Lung (tissue), 12 donors: ENCODE measurements around the gene LIMK2. TPM values are rescaled to one million over a fixed set of nuclear protein-coding genes. Genes with fewer than 3 reads are reported as not detected.
"Not testable (repeated sequence)": the region's sequence is repeated elsewhere in the genome, so short reads cannot be mapped to it uniquely, and the experiment has no call there.

Source experiments
- ATAC-seq: fragments of 200-7000 bp; cut with Tn5 transposase; one replicate; pipeline ENCODE4 v1.9.1; 2020; ENCODE audit warnings: moderate number of reproducible peaks; ENCODE audit not compliant: insufficient read depth, low FRiP score
- DNase-seq, 3 donors: peaks; one replicate each; pipeline ENCODE4 v3.0.0-alpha.2; 2013 to 2017
- H3K27ac ChIP-seq, 2 donors: one replicate each; pipeline ENCODE4 v1.5.1; 2013; ENCODE audit warnings: mild to moderate bottlenecking in 2 of 2, moderate library complexity in 2 of 2, control low read depth in 1 of 2, inconsistent platforms in 1 of 2, low read depth in 1 of 2, low read length in 1 of 2
- H3K27me3 ChIP-seq, 3 donors: one replicate each; pipeline ENCODE4 v1.5.1; 2013; ENCODE audit warnings: low read length in 2 of 3; ENCODE audit not compliant: control insufficient read depth in 3 of 3, insufficient read depth in 3 of 3
- H3K36me3 ChIP-seq, 4 donors: one replicate each; pipeline ENCODE4 v1.5.1; 2013; ENCODE audit warnings: low read length in 4 of 4, mild to moderate bottlenecking in 1 of 4, moderate library complexity in 1 of 4; ENCODE audit not compliant: control insufficient read depth in 4 of 4, insufficient read depth in 4 of 4
- H3K4me1 ChIP-seq, 5 donors: one replicate each; pipeline ENCODE4 v1.5.1; 2013; ENCODE audit warnings: low read length in 5 of 5, mild to moderate bottlenecking in 2 of 5, moderate library complexity in 1 of 5; ENCODE audit not compliant: control insufficient read depth in 5 of 5, insufficient read depth in 5 of 5
- H3K4me3 ChIP-seq: one replicate; pipeline ENCODE4 v1.5.1; 2013; ENCODE audit warnings: mild to moderate bottlenecking, control low read depth, moderate library complexity
- H3K9ac ChIP-seq, 2 donors: one replicate each; pipeline ENCODE4 v1.5.1; 2013; ENCODE audit warnings: low read length in 2 of 2, control low read depth in 1 of 2; ENCODE audit not compliant: insufficient read depth in 1 of 2
- H3K9me3 ChIP-seq, 4 donors: one replicate each; pipeline ENCODE4 v1.5.1; 2013; ENCODE audit warnings: low read length in 3 of 4, mild to moderate bottlenecking in 1 of 4, moderate library complexity in 1 of 4; ENCODE audit not compliant: control insufficient read depth in 4 of 4, insufficient read depth in 3 of 4
- CTCF ChIP-seq: IDR thresholded peaks from 2 replicates; pipeline ENCODE4 v1.5.1; 2012; ENCODE audit warnings: mild to moderate bottlenecking; ENCODE audit errors: control extremely low read depth, extremely low read depth
- WGBS, 2 donors: extraction: QIAGEN DNeasy Blood & Tissue Kit; methylation state at CpG; one replicate each; pipeline ENCODE4 v1.1.7; 2013; 5-methylcytosine and 5-hydroxymethylcytosine counted together
- polyA plus RNA-seq, 2 donors: library from polyadenylated mRNA; stranded (reverse); fragments of 200-250 nt; gene quantifications; one replicate each; pipeline ENCODE4 v1.2.1, GENCODE V29; 2013
- total RNA-seq, 2 donors: library from RNA; depleted of rRNA in 1 of 2; stranded (reverse); fragments of >200 nt in 1 of 2; gene quantifications; one replicate each; pipeline ENCODE4 v1.2.1, GENCODE V29; 2014 to 2021
- donor health status: control.
- donor health status: control.
- donor health status: Bipolar disorder and iron deficiency.
- donor health status: healthy.
- donor health status: DM: yes; HTN: yes; CAD: no.

The LIMK2 gene
- total and polyA plus RNA-seq, 4 donors, result 27.3 to 113 (median 81.4) TPM

- Histone ChIP-seq H3K27me3 (no peaks in the 10 kb centered on the region), H3K4me1 (peaks cover 0 to 3% (median 0%) of the 10 kb centered on the region in 5 donors), H3K36me3 (no peaks in the 10 kb centered on the region), H3K4me3 (no peak overlapping the region), H3K9me3 (no peaks in the 10 kb centered on the region), H3K27ac (no peak overlapping the region), H3K9ac (no peak overlapping the region)
- ATAC-seq (no peak), DNase-seq (no peak)
- no peak for TF ChIP-seq CTCF
These were observed 96.1 kb downstream of the LIMK2 start for GRCh38 chr22:31308181-31308580.

- Histone ChIP-seq H3K9ac (peak overlapping the region in 1 of 2 donors; percentile 36), H3K9me3 (no peaks in the 10 kb centered on the region), H3K4me1 (peaks cover 0 to 10% (median 4%) of the 10 kb centered on the region in 5 donors), H3K27ac (peak overlapping the region in 1 of 2 donors; percentile 90), H3K36me3 (no peaks in the 10 kb centered on the region), H3K4me3 (no peak overlapping the region), H3K27me3 (no peaks in the 10 kb centered on the region)
- DNase-seq (peak; percentile 88 to 94 (median 90)), ATAC-seq (peak; percentile 95)
- TF ChIP-seq CTCF, result peak; percentile 68
- WGBS, 2 donors, result 27 to 38% methylated on average over 6 of the region's 6 CpGs
These were observed 101.5 kb downstream of the LIMK2 start for GRCh38 chr22:31313366-31314147.

GRCh38 chr22:31314220-31314619 is 102.1 kb downstream of the LIMK2 start:
- H3K9ac ChIP-seq, DNase-seq, H3K27ac ChIP-seq, H3K4me3 ChIP-seq, H3K9me3 ChIP-seq, ATAC-seq, H3K36me3 ChIP-seq, H3K27me3 ChIP-seq: not testable (repeated sequence)
- peaks cover 0 to 10% (median 4%) of the 10 kb centered on the region in 5 donors for H3K4me1 ChIP-seq
- WGBS, 2 donors, result 77 to 83% methylated on average over 1 of the region's 1 CpG

GRCh38 chr22:31321421-31321820 is 109.3 kb downstream of the LIMK2 start:
- DNase-seq (peak; percentile 34 to 63 (median 36)), ATAC-seq (no peak)
- no peak overlapping the region for H3K27ac ChIP-seq
- peaks cover 0 to 8% (median 0%) of the 10 kb centered on the region in 5 donors for H3K4me1 ChIP-seq
- H3K4me3 ChIP-seq, result no peak overlapping the region
- no peaks in the 10 kb centered on the region for H3K9me3 ChIP-seq
- WGBS, 2 donors, result 81 to 87% methylated on average over 4 of the region's 4 CpGs
- no peak for TF ChIP-seq CTCF
- H3K9ac ChIP-seq, result no peak overlapping the region
- peaks cover 2 to 10% (median 6%) of the 10 kb centered on the region in 4 donors for H3K36me3 ChIP-seq
- no peaks in the 10 kb centered on the region for H3K27me3 ChIP-seq
